ENCODE data around the gene DGKZ.
"Not testable (repeated sequence)": the region's sequence is repeated elsewhere in the genome, so short reads cannot be mapped to it uniquely, and the experiment has no call there.

Gene DGKZ

DNA sequence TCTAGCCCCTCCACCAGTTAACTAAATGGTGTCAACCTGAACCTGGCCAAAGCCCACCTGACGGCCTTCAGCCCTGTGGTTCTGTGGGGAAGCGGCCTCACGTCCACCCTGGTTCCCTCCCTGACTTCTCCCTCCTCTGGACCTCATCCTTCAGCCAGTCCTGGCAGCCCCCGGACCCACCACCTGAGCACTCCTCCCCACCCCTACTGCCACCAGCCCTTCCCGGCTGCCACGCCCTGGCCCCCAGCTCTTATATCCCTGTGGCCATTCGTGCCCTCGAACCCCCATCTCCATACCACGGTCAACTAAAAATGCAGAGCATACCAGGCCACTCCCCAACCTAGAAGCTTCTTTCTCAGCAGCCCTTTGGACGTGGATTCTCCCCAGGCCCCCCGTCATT, 30.0 kb downstream of the DGKZ start:
- Histone ChIP-seq H3K79me2 (ENCODE audit: control insufficient read depth, insufficient read depth, low read length) (no peaks in the 10 kb centered on the region), H3K4me3 (ENCODE audit: low read length) (no peak overlapping the region), H3K36me3 (ENCODE audit: control insufficient read depth, insufficient read depth, low read length) (peaks cover 4% of the 10 kb centered on the region), H3K9ac (ENCODE audit: low read length) (no peak overlapping the region), H4K8ac (ENCODE audit: low read depth, low read length) (no peak overlapping the region), H2BK15ac (replicated peaks; ENCODE audit: low read depth) (no peak overlapping the region), H3K23ac (ENCODE audit: low read length) (no peak overlapping the region), H3K79me1 (ENCODE audit: low read length) (no peaks in the 10 kb centered on the region), H3K18ac (ENCODE audit: low read length) (no peak overlapping the region), H2AK5ac (ENCODE audit: low read length) (no peak overlapping the region), H4K5ac (ENCODE audit: low read length) (no peak overlapping the region), H3K4me2 (ENCODE audit: low read length) (no peak overlapping the region), H2BK5ac (ENCODE audit: low read length) (no peak overlapping the region), H2BK120ac (ENCODE audit: low read depth, low read length) (no peak overlapping the region), H3K56ac (ENCODE audit: low read length) (no peak overlapping the region), H3K4ac (ENCODE audit: low read depth, low read length) (no peak overlapping the region), H3K27ac (ENCODE audit: low read depth, low read length) (no peak overlapping the region), H3K4me1 (ENCODE audit: control insufficient read depth, low read depth, low read length) (no peaks in the 10 kb centered on the region), H3K27me3 (ENCODE audit: insufficient read depth, low read length, poor library complexity) (no peaks in the 10 kb centered on the region)
- DNase-seq = no peak
- WGBS (ENCODE audit: extremely low coverage, insufficient coverage, low lambda C conversion rate) = no CpG with 5 or more reads among the region's 11 CpGs

DNA sequence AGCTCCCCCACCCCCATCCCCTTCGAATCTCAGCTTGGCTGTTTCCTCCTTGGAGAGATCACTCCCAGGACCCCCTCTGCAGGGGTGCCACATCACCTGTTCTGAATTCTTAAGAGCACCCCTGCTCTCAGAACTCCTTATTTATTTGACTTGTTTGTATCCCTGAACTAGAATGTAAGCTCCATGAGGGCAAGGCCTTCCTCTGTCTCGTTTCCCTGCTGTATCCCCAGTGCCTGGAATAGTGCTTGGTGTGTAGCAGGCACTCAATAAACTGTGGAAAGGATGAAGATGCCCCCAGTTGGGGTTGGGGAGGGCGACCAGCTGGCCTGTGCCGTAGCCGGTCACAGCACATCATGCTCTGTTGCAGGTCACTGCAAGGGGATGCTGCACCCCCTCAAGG, 30.6 kb downstream of the DGKZ start:
- Histone ChIP-seq H3K4me1 (ENCODE audit: control insufficient read depth, low read depth, low read length) (peaks cover 1% of the 10 kb centered on the region), H3K56ac (ENCODE audit: low read length) (no peak overlapping the region), H3K18ac (ENCODE audit: low read length) (no peak overlapping the region), H3K27ac (ENCODE audit: low read depth, low read length) (no peak overlapping the region), H3K79me1 (ENCODE audit: low read length) (no peaks in the 10 kb centered on the region), H3K27me3 (ENCODE audit: insufficient read depth, low read length, poor library complexity) (no peaks in the 10 kb centered on the region), H2AK5ac (ENCODE audit: low read length) (no peak overlapping the region), H3K79me2 (ENCODE audit: control insufficient read depth, insufficient read depth, low read length) (no peaks in the 10 kb centered on the region), H3K4me3 (ENCODE audit: low read length) (no peak overlapping the region), H4K8ac (ENCODE audit: low read depth, low read length) (no peak overlapping the region), H3K36me3 (ENCODE audit: control insufficient read depth, insufficient read depth, low read length) (peaks cover 4% of the 10 kb centered on the region), H3K23ac (ENCODE audit: low read length) (no peak overlapping the region), H4K5ac (ENCODE audit: low read length) (no peak overlapping the region), H2BK5ac (ENCODE audit: low read length) (no peak overlapping the region), H2BK120ac (ENCODE audit: low read depth, low read length) (no peak overlapping the region), H3K4ac (ENCODE audit: low read depth, low read length) (no peak overlapping the region), H2BK15ac (replicated peaks; ENCODE audit: low read depth) (no peak overlapping the region), H3K9ac (ENCODE audit: low read length) (no peak overlapping the region), H3K4me2 (ENCODE audit: low read length) (no peak overlapping the region)
- DNase-seq = no peak
- no CpG with 5 or more reads among the region's 5 CpGs for WGBS (ENCODE audit: extremely low coverage, insufficient coverage, low lambda C conversion rate)

DNA sequence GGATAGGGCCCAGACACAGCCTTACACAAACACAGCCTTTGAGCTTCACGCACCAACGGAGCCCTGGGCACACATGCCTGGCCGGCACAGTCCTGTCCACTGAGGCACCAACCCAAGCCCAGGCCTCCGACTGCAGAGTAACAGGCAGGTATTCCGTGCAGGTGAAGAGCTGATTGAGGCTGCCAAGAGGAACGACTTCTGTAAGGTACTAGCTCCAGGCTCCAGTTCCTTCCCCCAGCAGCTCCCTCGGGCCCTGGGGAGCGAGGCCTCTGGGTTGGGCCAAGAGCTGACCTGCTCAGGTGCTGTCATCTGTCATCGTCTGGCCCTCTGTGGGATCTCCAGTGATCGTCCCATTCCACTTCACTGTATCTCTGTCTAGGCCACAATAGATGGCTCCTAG, 31.0 kb downstream of the DGKZ start:
- H3K4ac ChIP-seq (ENCODE audit: low read depth, low read length) = no peak overlapping the region
- H3K36me3 ChIP-seq (ENCODE audit: control insufficient read depth, insufficient read depth, low read length) = peaks cover 4% of the 10 kb centered on the region
- no peak overlapping the region for H3K27ac ChIP-seq (ENCODE audit: low read depth, low read length)

DNA sequence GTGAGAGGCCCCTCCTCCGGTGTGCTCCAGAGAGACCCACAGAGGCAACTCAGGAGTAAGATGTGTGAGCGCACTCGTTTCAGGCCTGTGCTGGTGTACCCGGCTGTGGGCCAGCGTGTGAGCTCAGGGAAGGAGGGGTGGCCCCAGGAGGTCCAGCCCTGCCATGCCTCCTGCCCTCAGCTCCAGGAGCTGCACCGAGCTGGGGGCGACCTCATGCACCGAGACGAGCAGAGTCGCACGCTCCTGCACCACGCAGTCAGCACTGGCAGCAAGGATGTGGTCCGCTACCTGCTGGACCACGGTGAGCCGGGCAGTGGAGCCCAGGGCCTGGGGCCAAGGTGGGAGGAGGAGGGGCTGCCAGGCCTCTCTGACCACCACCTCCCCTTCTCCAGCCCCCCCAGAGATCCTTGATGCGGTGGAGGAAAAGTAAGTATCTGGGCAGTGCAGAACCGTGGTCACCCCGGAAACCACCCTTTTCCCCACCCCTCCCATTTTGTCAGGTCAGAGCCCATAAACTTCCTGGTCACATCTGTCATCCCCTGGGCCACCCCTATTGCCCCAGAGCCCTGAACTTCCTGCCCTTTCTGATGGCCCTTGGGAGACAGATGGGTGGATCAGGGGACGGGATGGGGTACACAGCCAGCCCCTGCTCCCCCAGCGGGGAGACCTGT, 31.7 kb downstream of the DGKZ start:
- Histone ChIP-seq H3K27ac (ENCODE audit: low read depth, low read length) (peak overlapping the region; percentile 14), H3K36me3 (ENCODE audit: control insufficient read depth, insufficient read depth, low read length) (peaks cover 4% of the 10 kb centered on the region)
- no CpG with 5 or more reads among the region's 20 CpGs for WGBS (ENCODE audit: extremely low coverage, insufficient coverage, low lambda C conversion rate)

More for the DNA sequence above, 31.0 kb downstream of the DGKZ start:
- DNase-seq = no peak
- no peak overlapping the region for H3K4me3 ChIP-seq (ENCODE audit: low read length)
- no peak overlapping the region for H2BK5ac ChIP-seq (ENCODE audit: low read length)
- peaks cover 3% of the 10 kb centered on the region for H3K4me1 ChIP-seq (ENCODE audit: control insufficient read depth, low read depth, low read length)
- no peaks in the 10 kb centered on the region for H3K27me3 ChIP-seq (ENCODE audit: insufficient read depth, low read length, poor library complexity)
- H3K4me2 ChIP-seq (ENCODE audit: low read length) = no peak overlapping the region
- whole genome bisulfite sequencing (ENCODE audit: extremely low coverage, insufficient coverage, low lambda C conversion rate) = no CpG with 5 or more reads among the region's 10 CpGs
- no peak overlapping the region for H2BK120ac ChIP-seq (ENCODE audit: low read depth, low read length)
- no peaks in the 10 kb centered on the region for H3K79me1 ChIP-seq (ENCODE audit: low read length)
- no peak overlapping the region for H3K9ac ChIP-seq (ENCODE audit: low read length)
- no peak overlapping the region for H4K8ac ChIP-seq (ENCODE audit: low read depth, low read length)
- no peak overlapping the region for H2AK5ac ChIP-seq (ENCODE audit: low read length)
- H3K79me2 ChIP-seq (ENCODE audit: control insufficient read depth, insufficient read depth, low read length) = no peaks in the 10 kb centered on the region
- no peak overlapping the region for H2BK15ac ChIP-seq (replicated peaks; ENCODE audit: low read depth)
- H3K23ac ChIP-seq (ENCODE audit: low read length) = no peak overlapping the region
- no peak overlapping the region for H3K56ac ChIP-seq (ENCODE audit: low read length)
- H3K18ac ChIP-seq (ENCODE audit: low read length) = no peak overlapping the region
- H4K5ac ChIP-seq (ENCODE audit: low read length) = no peak overlapping the region

DNA sequence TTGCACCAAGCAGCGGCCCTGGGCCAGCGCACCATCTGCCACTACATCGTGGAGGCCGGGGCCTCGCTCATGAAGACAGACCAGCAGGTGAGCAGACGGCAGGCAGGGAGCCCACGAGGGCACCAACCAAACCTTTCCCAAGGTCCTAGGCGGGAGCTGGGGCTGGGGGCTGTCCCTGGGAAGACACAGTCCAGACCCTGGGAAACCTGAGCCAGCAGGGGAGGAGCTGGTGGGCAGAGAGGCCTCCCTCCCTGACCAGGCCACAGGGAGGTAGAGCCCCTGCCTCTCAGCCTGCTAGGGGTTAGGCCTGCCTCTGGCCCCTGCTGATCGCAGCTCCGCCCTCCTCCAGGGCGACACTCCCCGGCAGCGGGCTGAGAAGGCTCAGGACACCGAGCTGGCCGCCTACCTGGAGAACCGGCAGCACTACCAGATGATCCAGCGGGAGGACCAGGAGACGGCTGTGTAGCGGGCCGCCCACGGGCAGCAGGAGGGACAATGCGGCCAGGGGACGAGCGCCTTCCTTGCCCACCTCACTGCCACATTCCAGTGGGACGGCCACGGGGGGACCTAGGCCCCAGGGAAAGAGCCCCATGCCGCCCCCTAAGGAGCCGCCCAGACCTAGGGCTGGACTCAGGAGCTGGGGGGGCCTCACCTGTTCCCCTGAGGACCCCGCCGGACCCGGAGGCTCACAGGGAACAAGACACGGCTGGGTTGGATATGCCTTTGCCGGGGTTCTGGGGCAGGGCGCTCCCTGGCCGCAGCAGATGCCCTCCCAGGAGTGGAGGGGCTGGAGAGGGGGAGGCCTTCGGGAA, 32.4 kb downstream of the DGKZ start:
- peak overlapping the region; percentile 35 for H3K56ac ChIP-seq (ENCODE audit: low read length)
- not testable (repeated sequence) for H3K23ac ChIP-seq (ENCODE audit: low read length); H3K4me2 ChIP-seq (ENCODE audit: low read length); H2BK15ac ChIP-seq (replicated peaks; ENCODE audit: low read depth); H4K5ac ChIP-seq (ENCODE audit: low read length); H2BK120ac ChIP-seq (ENCODE audit: low read depth, low read length); H3K4ac ChIP-seq (ENCODE audit: low read depth, low read length); H2BK5ac ChIP-seq (ENCODE audit: low read length); H3K79me2 ChIP-seq (ENCODE audit: control insufficient read depth, insufficient read depth, low read length); H3K4me1 ChIP-seq (ENCODE audit: control insufficient read depth, low read depth, low read length); H3K79me1 ChIP-seq (ENCODE audit: low read length); H3K18ac ChIP-seq (ENCODE audit: low read length); H2AK5ac ChIP-seq (ENCODE audit: low read length); H3K36me3 ChIP-seq (ENCODE audit: control insufficient read depth, insufficient read depth, low read length); H3K27me3 ChIP-seq (ENCODE audit: insufficient read depth, low read length, poor library complexity); H4K8ac ChIP-seq (ENCODE audit: low read depth, low read length); H3K4me3 ChIP-seq (ENCODE audit: low read length)
- DNase-seq = peak; percentile 93
- WGBS (ENCODE audit: extremely low coverage, insufficient coverage, low lambda C conversion rate) = no CpG with 5 or more reads among the region's 36 CpGs
- peak overlapping the region; percentile 21 for H3K9ac ChIP-seq (ENCODE audit: low read length)
- peak overlapping the region; percentile 14 for H3K27ac ChIP-seq (ENCODE audit: low read depth, low read length)

More for the DNA sequence above, 31.7 kb downstream of the DGKZ start:
- peaks cover 3% of the 10 kb centered on the region for H3K4me1 ChIP-seq (ENCODE audit: control insufficient read depth, low read depth, low read length)
- H2BK5ac ChIP-seq (ENCODE audit: low read length) = no peak overlapping the region
- H3K18ac ChIP-seq (ENCODE audit: low read length) = no peak overlapping the region
- no peak overlapping the region for H3K4me2 ChIP-seq (ENCODE audit: low read length)
- peak overlapping the region; percentile 35 for H3K56ac ChIP-seq (ENCODE audit: low read length)
- no peak overlapping the region for H3K23ac ChIP-seq (ENCODE audit: low read length)
- no peak overlapping the region for H2AK5ac ChIP-seq (ENCODE audit: low read length)
- H3K79me2 ChIP-seq (ENCODE audit: control insufficient read depth, insufficient read depth, low read length) = no peaks in the 10 kb centered on the region
- H3K4me3 ChIP-seq (ENCODE audit: low read length) = no peak overlapping the region
- H3K4ac ChIP-seq (ENCODE audit: low read depth, low read length) = no peak overlapping the region
- no peak overlapping the region for H2BK15ac ChIP-seq (replicated peaks; ENCODE audit: low read depth)
- H3K27me3 ChIP-seq (ENCODE audit: insufficient read depth, low read length, poor library complexity) = no peaks in the 10 kb centered on the region
- no peak overlapping the region for H2BK120ac ChIP-seq (ENCODE audit: low read depth, low read length)
- no peak overlapping the region for H4K5ac ChIP-seq (ENCODE audit: low read length)
- H3K9ac ChIP-seq (ENCODE audit: low read length) = no peak overlapping the region
- DNase-seq = no peak
- H4K8ac ChIP-seq (ENCODE audit: low read depth, low read length) = no peak overlapping the region
- H3K79me1 ChIP-seq (ENCODE audit: low read length) = no peaks in the 10 kb centered on the region

Data from mesendoderm (in vitro differentiated cells).